SU-DHL-6 (cell line): ENCODE results near the gene MTHFSD.

Experiments
- H2AFZ ChIP-seq: fragments of 200-600 bp; sonication (generic); 2 replicates; pipeline ENCODE4 v1.6.1; 2014; ENCODE audit warnings: low read depth, mild to moderate bottlenecking, moderate library complexity, mixed read lengths, antibody characterized with exemption, low read length; ENCODE audit not compliant: severe bottlenecking
- H3F3A ChIP-seq: fragments of 200-600 bp; shearing (Covaris generic); 2 replicates; pipeline ENCODE4 v1.6.0; 2016; ENCODE audit warnings: antibody characterized with exemption, mild to moderate bottlenecking; ENCODE audit not compliant: insufficient read depth
- H3K27ac ChIP-seq: fragments of 200-600 bp; sonication (generic); 2 replicates; pipeline ENCODE4 v1.5.1; 2016; ENCODE audit warnings: low read depth, mild to moderate bottlenecking, low read length, moderate library complexity, mixed read lengths
- H3K27me3 ChIP-seq: fragments of 200-600 bp; sonication (generic), shearing (Covaris generic); 2 replicates; pipeline ENCODE4 v1.6.0; 2014; ENCODE audit warnings: mild to moderate bottlenecking, low read length
- H3K36me3 ChIP-seq: fragments of 200-600 bp; sonication (generic); 2 replicates; pipeline ENCODE4 v1.6.1; 2014; ENCODE audit warnings: mild to moderate bottlenecking, low read length, mixed read lengths
- H3K4me2 ChIP-seq: fragments of 300-600, 200-600 bp; shearing (Covaris generic), sonication (generic); 2 replicates; pipeline ENCODE4 v1.6.0; 2014; ENCODE audit warnings: low read length, low read depth, mild to moderate bottlenecking; ENCODE audit not compliant: poor library complexity, severe bottlenecking
- H3K4me3 ChIP-seq: fragments of 200-600 bp; sonication (generic); 2 replicates; pipeline ENCODE4 v1.5.1; 2014; ENCODE audit warnings: antibody characterized with exemption, low read length, mild to moderate bottlenecking, mixed read lengths; ENCODE audit not compliant: insufficient read depth, poor library complexity, severe bottlenecking
- H3K79me2 ChIP-seq: fragments of 200-600 bp; sonication (generic); 2 replicates; pipeline ENCODE4 v1.6.1; 2014; ENCODE audit warnings: mild to moderate bottlenecking, low read length, moderate library complexity; ENCODE audit not compliant: insufficient read depth
- H3K9ac ChIP-seq: fragments of 200-600 bp; sonication (generic); 2 replicates; pipeline ENCODE4 v1.7.0; 2014; ENCODE audit warnings: mild to moderate bottlenecking, low read length
- H3K9me2 ChIP-seq: fragments of 200-600 bp; sonication (generic); replicated peaks from 2 replicates; pipeline ENCODE4 v1.6.1; 2014; ENCODE audit warnings: low read length; ENCODE audit not compliant: insufficient read depth
- H3K9me3 ChIP-seq: fragments of 200-600 bp; sonication (generic); 2 replicates; pipeline ENCODE4 v1.6.1; 2014; ENCODE audit warnings: low read length, mixed read lengths; ENCODE audit not compliant: insufficient read depth
- H4K20me1 ChIP-seq: fragments of 200-600 bp; sonication (generic); 2 replicates; pipeline ENCODE4 v1.6.1; 2014; ENCODE audit warnings: low read depth, mild to moderate bottlenecking, antibody characterized with exemption, low read length, moderate library complexity, mixed read lengths
- EZH2phosphoT487 ChIP-seq: fragments of 200-600 bp; sonication (generic), shearing (Covaris generic); conservative IDR thresholded peaks from 2 replicates; pipeline ENCODE4 v1.6.1; 2018; ENCODE audit warnings: mild to moderate bottlenecking, antibody characterized with exemption, low read length, moderate library complexity, mixed read lengths
- TF ChIP-seq, protein P1 (sequence below): fragments of 200-600 bp; sonication (generic); IDR thresholded peaks from one replicate; pipeline ENCODE4 v1.5.1; 2017; ENCODE audit warnings: antibody characterized with exemption, mild to moderate bottlenecking, low read length, moderate library complexity; ENCODE audit not compliant: insufficient read depth, poor library complexity, severe bottlenecking

MTHFSD gene

GRCh38 chr16:86536621-86537020 lies 18.4 kb downstream of the MTHFSD start:
- TF ChIP-seq, protein P1, sequence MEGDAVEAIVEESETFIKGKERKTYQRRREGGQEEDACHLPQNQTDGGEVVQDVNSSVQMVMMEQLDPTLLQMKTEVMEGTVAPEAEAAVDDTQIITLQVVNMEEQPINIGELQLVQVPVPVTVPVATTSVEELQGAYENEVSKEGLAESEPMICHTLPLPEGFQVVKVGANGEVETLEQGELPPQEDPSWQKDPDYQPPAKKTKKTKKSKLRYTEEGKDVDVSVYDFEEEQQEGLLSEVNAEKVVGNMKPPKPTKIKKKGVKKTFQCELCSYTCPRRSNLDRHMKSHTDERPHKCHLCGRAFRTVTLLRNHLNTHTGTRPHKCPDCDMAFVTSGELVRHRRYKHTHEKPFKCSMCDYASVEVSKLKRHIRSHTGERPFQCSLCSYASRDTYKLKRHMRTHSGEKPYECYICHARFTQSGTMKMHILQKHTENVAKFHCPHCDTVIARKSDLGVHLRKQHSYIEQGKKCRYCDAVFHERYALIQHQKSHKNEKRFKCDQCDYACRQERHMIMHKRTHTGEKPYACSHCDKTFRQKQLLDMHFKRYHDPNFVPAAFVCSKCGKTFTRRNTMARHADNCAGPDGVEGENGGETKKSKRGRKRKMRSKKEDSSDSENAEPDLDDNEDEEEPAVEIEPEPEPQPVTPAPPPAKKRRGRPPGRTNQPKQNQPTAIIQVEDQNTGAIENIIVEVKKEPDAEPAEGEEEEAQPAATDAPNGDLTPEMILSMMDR: no peak
- TF ChIP-seq EZH2phosphoT487: no peak
- Histone ChIP-seq H3K79me2 (no peaks in the 10 kb centered on the region), H2AFZ (no peak overlapping the region), H3F3A (no peaks in the 10 kb centered on the region), H3K4me3 (no peak overlapping the region), H3K27me3 (no peaks in the 10 kb centered on the region), H3K9me3 (no peaks in the 10 kb centered on the region), H3K36me3 (no peaks in the 10 kb centered on the region), H3K9ac (no peak overlapping the region), H3K4me2 (no peak overlapping the region), H3K27ac (no peak overlapping the region), H3K9me2 (no peaks in the 10 kb centered on the region), H4K20me1 (no peaks in the 10 kb centered on the region)

GRCh38 chr16:86534779-86535615 lies 20.0 kb downstream of the MTHFSD start:
- H3K9me3 ChIP-seq: no peaks in the 10 kb centered on the region
- H3K79me2 ChIP-seq: no peaks in the 10 kb centered on the region
- TF ChIP-seq EZH2phosphoT487: no peak
- TF ChIP-seq, protein P1: no peak
- H3K36me3 ChIP-seq: no peaks in the 10 kb centered on the region
- H3K4me3 ChIP-seq: no peak overlapping the region
- H3K27me3 ChIP-seq: no peaks in the 10 kb centered on the region
- no peak overlapping the region for H3K27ac ChIP-seq
- H3K9me2 ChIP-seq: no peaks in the 10 kb centered on the region
- no peak overlapping the region for H2AFZ ChIP-seq
- H3K4me2 ChIP-seq: no peak overlapping the region
- H3K9ac ChIP-seq: no peak overlapping the region
- no peaks in the 10 kb centered on the region for H3F3A ChIP-seq
- no peaks in the 10 kb centered on the region for H4K20me1 ChIP-seq

GRCh38 chr16:86533767-86534351 lies 21.2 kb downstream of the MTHFSD start:
- H3K79me2 ChIP-seq: no peaks in the 10 kb centered on the region
- no peak overlapping the region for H3K27ac ChIP-seq
- no peak overlapping the region for H3K4me3 ChIP-seq
- H3K9me3 ChIP-seq: no peaks in the 10 kb centered on the region
- no peaks in the 10 kb centered on the region for H3F3A ChIP-seq
- no peak overlapping the region for H3K9ac ChIP-seq
- TF ChIP-seq, protein P1: no peak
- no peak for TF ChIP-seq EZH2phosphoT487
- no peaks in the 10 kb centered on the region for H4K20me1 ChIP-seq
- H3K9me2 ChIP-seq: no peaks in the 10 kb centered on the region
- H3K36me3 ChIP-seq: no peaks in the 10 kb centered on the region
- no peaks in the 10 kb centered on the region for H3K27me3 ChIP-seq
- no peak overlapping the region for H3K4me2 ChIP-seq
- H2AFZ ChIP-seq: no peak overlapping the region
